Pancreas (tissue), 10 donors: ENCODE data around the gene MIDN. TPM values are rescaled to one million over a fixed set of nuclear protein-coding genes. Genes with fewer than 3 reads are reported as not detected.

ENCODE experiments used
- ATAC-seq, 4 donors: fragments of 200-7000 bp; cut with Tn5 transposase; one replicate each; pipeline versions ENCODE4 v1.8.0 to v1.9.1; 2020; ENCODE audit warnings: mild to moderate bottlenecking in 4 of 4, moderate library complexity in 4 of 4
- DNase-seq, 6 donors: peaks; one replicate each; pipeline ENCODE4 v3.0.0-alpha.2; 2020
- FAIRE-seq: peaks from 2 replicates; lab custom pipeline; 2012; peaks lifted over from hg19 to GRCh38; lab: Jason Lieb, UNC
- H3K27ac ChIP-seq, 4 donors: fragments of 200-600 bp; sonication (generic); 1 replicate in 3 of 4; 2 replicates in 1 of 4; pipeline versions ENCODE4 v1.5.0 to v1.8.0; 2020
- H3K27me3 ChIP-seq, 4 donors: fragments of 200-600 bp; one replicate each; pipeline ENCODE4 v1.8.0; 2021
- H3K36me3 ChIP-seq, 3 donors: fragments of 200-600 bp; sonication (generic) in 1 of 3; one replicate each; pipeline versions ENCODE4 v1.5.0 to v1.8.0; 2020 to 2021
- H3K4me1 ChIP-seq, 3 donors: fragments of 200-600 bp; one replicate each; pipeline ENCODE4 v1.8.0; 2021
- H3K4me3 ChIP-seq, 4 donors: fragments of 200-600 bp; sonication (generic) in 2 of 4; one replicate each; pipeline versions ENCODE4 v1.5.0 to v1.8.0; 2020 to 2021
- H3K9me3 ChIP-seq, 4 donors: fragments of 200-600 bp; one replicate each; pipeline ENCODE4 v1.8.0; 2021
- whole genome bisulfite sequencing, 2 donors: extraction: QIAGEN DNeasy Blood & Tissue Kit; methylation state at CpG; one replicate each; pipeline ENCODE4 v1.1.7; 2013; 5-methylcytosine and 5-hydroxymethylcytosine counted together
- intact Hi-C, 3 donors: fragments of 100-400 bp; cut with DNase I; formaldehyde crosslinking; loops; one replicate each; pipeline versions ENCODE4 v1.11.1 to v1.14.2; 2022
- polyA plus RNA-seq, 2 donors: library from polyadenylated mRNA; stranded (reverse); fragments of 200-250 nt; gene quantifications; one replicate each; pipeline ENCODE4 v1.2.3, GENCODE V29; 2013
- total RNA-seq, 6 donors: library from RNA; stranded (reverse); fragmentation: NEBNext Ultra II Directional in 4 of 6; extraction: Animal tissue kit (Norgen Biotek cat#: 25700) in 4 of 6; gene quantifications; one replicate each; pipeline versions ENCODE4 v1.2.1 to v1.2.4, GENCODE V29; 2021 to 2023
- TF ChIP-seq, protein P1 (sequence below), 4 donors: fragments of 200-600 bp; sonication (generic) in 3 of 4; IDR thresholded peaks; one replicate each; pipeline versions ENCODE4 v1.5.0 to v1.8.0; 2021; ENCODE audit warnings: antibody characterized with exemption in 4 of 4
- donor health status: healthy with polysubstance abuse.
- donor health status: DM: no; HTN: no; CAD: no; lungs with moderate emphysema.
- donor health status: DM: no; HTN: no; CAD: no.
- donor health status: control.
- donor health status: control.
- donor health status: Bipolar disorder and iron deficiency.
- donor health status: DM: yes; HTN: yes; CAD: no.
- donor health status: DM: no; HTN: no; CAD: no.
- donor health status: DM: no; HTN: no; CAD: no.
- donor health status: DM: yes; HTN: yes; CAD: no.

The MIDN gene
- total and polyA plus RNA-seq, 8 donors: 32.1 to 78.0 (median 44.4) TPM

DNA sequence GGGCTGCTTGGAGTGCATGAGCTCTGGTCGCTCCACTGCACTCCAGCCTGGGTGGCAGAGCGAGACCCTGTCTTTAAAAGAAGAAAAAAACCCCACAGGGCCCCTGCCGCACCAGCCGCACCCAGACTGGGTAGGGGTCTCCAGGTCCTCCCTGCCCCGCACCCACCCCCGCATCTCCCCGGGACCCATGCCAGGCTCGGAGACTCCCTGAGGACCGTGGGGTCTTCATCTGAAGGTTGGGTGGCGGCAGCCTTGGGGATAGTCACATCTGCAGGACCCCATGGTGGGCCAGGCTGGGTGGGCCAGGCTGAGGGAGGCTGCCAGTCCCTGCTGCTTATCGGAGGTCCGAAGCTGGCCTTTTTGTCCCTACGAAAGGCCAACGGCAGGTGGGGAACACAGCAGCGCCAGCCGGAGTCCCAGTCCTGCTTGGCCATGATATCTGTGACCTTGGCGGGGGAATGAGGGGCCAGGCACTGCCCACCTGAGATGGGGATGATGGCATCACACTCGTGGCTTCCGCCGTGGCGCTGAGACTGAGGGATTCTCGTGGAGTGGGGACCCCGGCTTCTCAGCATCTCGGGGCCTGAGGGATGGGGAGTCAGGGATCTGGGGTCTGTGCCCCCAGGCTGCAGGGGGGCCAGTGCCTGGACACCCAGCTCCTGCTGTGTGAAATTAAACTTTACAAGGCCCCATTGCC, 48.3 kb downstream of the MIDN start:
- no peak for ATAC-seq
- Histone ChIP-seq H3K9me3 (no peaks in the 10 kb centered on the region), H3K4me1 (no peaks in the 10 kb centered on the region), H3K4me3 (no peak overlapping the region), H3K27me3 (peaks cover 0 to 11% (median 5%) of the 10 kb centered on the region in 4 donors), H3K36me3 (no peaks in the 10 kb centered on the region), H3K27ac (no peak overlapping the region)
- peak in 2 of 6 donors; percentile 38 to 65 for DNase-seq
- 66 to 79% methylated on average over 24 of the region's 24 CpGs for WGBS, 2 donors
- no peak for FAIRE-seq
- TF ChIP-seq, protein P1, sequence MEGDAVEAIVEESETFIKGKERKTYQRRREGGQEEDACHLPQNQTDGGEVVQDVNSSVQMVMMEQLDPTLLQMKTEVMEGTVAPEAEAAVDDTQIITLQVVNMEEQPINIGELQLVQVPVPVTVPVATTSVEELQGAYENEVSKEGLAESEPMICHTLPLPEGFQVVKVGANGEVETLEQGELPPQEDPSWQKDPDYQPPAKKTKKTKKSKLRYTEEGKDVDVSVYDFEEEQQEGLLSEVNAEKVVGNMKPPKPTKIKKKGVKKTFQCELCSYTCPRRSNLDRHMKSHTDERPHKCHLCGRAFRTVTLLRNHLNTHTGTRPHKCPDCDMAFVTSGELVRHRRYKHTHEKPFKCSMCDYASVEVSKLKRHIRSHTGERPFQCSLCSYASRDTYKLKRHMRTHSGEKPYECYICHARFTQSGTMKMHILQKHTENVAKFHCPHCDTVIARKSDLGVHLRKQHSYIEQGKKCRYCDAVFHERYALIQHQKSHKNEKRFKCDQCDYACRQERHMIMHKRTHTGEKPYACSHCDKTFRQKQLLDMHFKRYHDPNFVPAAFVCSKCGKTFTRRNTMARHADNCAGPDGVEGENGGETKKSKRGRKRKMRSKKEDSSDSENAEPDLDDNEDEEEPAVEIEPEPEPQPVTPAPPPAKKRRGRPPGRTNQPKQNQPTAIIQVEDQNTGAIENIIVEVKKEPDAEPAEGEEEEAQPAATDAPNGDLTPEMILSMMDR (IDR thresholded peaks at IDR 0.05): no peak
- intact Hi-C loops: no loop called here

DNA sequence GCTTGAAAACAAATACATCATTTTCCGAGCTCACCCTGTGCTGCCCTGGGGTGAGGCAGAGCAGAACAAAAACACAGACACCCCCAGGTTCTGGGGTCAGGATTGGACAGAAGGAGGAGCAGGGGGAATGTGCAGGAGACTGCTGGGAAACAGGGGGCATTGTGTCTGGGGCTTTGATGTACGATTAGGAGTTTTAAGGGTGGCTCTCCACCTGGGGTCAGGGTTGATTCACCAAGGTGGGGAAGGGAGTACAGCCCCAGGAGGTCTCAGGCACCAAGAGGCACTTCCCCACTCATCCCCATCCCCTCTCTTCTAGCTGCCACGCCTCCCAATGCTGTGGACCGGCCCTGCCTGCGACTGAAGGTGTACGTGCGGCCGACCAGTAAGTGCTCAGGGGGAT, 49.9 kb downstream of the MIDN start:
- Histone ChIP-seq H3K4me1 (no peaks in the 10 kb centered on the region), H3K4me3 (no peak overlapping the region), H3K27me3 (peaks cover 0 to 8% (median 3%) of the 10 kb centered on the region in 4 donors), H3K36me3 (no peaks in the 10 kb centered on the region), H3K27ac (no peak overlapping the region), H3K9me3 (no peaks in the 10 kb centered on the region)
- intact Hi-C loops: no loop called here
- TF ChIP-seq, protein P1 (IDR thresholded peaks at IDR 0.05): no peak
- peak in 1 of 6 donors; percentile 45 for DNase-seq
- FAIRE-seq: no peak
- WGBS, 2 donors: 69 to 85% methylated on average over 8 of the region's 8 CpGs
- no peak for ATAC-seq

DNA sequence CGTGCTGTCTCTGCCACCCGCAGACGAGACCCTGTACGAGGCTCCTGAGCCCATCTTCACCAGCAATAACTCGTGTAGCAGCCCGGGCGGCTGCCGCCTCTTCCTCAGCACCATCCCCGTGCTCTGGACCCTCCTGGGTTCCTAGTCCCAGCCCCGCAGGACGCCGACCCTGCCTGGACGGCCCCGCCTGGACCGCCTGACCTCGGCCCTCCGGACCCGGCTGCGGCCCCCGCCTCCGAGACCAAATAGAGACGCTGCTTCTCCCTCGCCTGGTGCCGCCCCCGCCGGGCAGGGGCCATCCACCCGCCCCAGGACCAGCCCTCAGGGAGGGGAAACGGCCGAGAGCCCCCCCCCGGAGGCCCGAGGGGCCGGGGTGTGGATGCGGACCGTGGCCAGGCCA, 51.4 kb downstream of the MIDN start:
- intact Hi-C loops: no loop called here

DNA sequence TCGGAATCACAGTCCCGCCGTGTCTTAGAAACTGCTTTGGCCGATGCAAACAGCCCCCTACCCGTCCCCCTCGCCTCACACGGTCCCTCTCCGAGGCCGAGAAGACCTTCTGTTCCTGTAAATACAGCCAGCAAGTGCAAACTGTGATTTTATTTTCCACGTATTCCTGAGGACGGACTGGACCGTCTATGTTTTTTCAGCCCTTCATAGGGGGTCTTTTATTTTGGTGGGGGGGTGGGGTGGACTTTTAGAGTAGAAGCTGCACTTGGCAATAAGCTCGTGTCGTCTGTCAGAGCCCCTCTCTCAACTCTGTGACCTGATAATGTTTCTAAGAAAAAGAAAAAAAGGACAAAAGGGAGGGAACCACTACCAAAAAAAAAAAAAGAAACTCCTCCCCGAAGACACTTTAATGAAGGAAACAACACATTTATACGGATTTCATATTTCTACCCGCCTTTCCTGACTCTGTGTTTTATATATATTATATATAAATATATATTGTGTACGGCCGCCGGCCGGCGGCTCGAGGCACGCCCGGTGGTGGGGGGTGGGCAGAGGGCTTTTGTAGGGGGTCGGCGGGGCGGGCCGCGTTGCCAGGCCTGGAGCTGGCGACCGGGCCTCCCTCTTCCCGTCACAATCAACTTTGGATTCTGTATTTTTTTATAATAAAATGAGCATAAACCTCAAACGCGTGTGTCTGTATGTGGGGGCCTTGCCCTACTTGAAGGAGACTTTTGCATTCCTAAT, 52.5 kb downstream of the MIDN start:
- ATAC-seq: no peak
- Histone ChIP-seq H3K27me3 (no peaks in the 10 kb centered on the region), H3K36me3 (no peaks in the 10 kb centered on the region), H3K4me3 (no peak overlapping the region), H3K27ac (no peak overlapping the region), H3K4me1 (no peaks in the 10 kb centered on the region), H3K9me3 (no peaks in the 10 kb centered on the region)
- intact Hi-C loops: no loop called here
- DNase-seq: no peak
- TF ChIP-seq, protein P1 (IDR thresholded peaks at IDR 0.05): no peak
- FAIRE-seq: no peak
- 68 to 83% methylated on average over 34 to 35 of the region's 35 CpGs for whole genome bisulfite sequencing, 2 donors

More for the DNA sequence above, 51.4 kb downstream of the MIDN start:
- TF ChIP-seq, protein P1 (IDR thresholded peaks at IDR 0.05): no peak
- FAIRE-seq (no peak), DNase-seq (peak in 2 of 6 donors; percentile 33 to 75), ATAC-seq (no peak)
- no peak overlapping the region for H3K4me3 ChIP-seq
- H3K27me3 ChIP-seq: peaks cover 0 to 2% (median under 1%) of the 10 kb centered on the region in 4 donors
- no peaks in the 10 kb centered on the region for H3K9me3 ChIP-seq
- H3K4me1 ChIP-seq: no peaks in the 10 kb centered on the region
- 65 to 82% methylated on average over 27 to 34 of the region's 34 CpGs for WGBS, 2 donors
- no peaks in the 10 kb centered on the region for H3K36me3 ChIP-seq
- no peak overlapping the region for H3K27ac ChIP-seq
